Tibial artery (tissue), 4 donors: ENCODE results near the gene MSH2.

Source experiments
- DNase-seq, 2 donors: peaks; one replicate each; pipeline ENCODE4 v3.0.0-alpha.2; 2019
- H3K27ac ChIP-seq, 2 donors: fragments of 200-600 bp; sonication (generic) in 1 of 2; 1 replicate in 1 of 2; 2 replicates in 1 of 2; pipeline ENCODE4 v1.5.1; 2018 to 2019; ENCODE audit warnings: mild to moderate bottlenecking in 1 of 2
- H3K27me3 ChIP-seq, 2 donors: fragments of 200-600 bp; sonication (generic) in 1 of 2; one replicate each; pipeline versions ENCODE4 v1.5.1 to v1.6.0; 2016 to 2019
- H3K36me3 ChIP-seq, 3 donors: fragments of 200-600 bp; sonication (generic) in 2 of 3; one replicate each; pipeline ENCODE4 v1.5.1; 2016 to 2019; ENCODE audit warnings: mild to moderate bottlenecking in 2 of 3
- H3K4me1 ChIP-seq, 4 donors: fragments of 200-600 bp; sonication (generic) in 2 of 4; 1 replicate in 3 of 4; 2 replicates in 1 of 4; pipeline ENCODE4 v1.5.1; 2016 to 2019
- H3K4me3 ChIP-seq, 2 donors: fragments of 200-600 bp; sonication (generic) in 1 of 2; 1 replicate in 1 of 2; 2 replicates in 1 of 2; pipeline ENCODE4 v1.5.1; 2018 to 2019; ENCODE audit warnings: mild to moderate bottlenecking in 2 of 2
- H3K9me3 ChIP-seq, 3 donors: fragments of 200-600 bp; sonication (generic) in 1 of 3; one replicate each; pipeline ENCODE4 v1.5.1; 2016 to 2019
- CTCF ChIP-seq, 2 experiments: fragments of 200-600 bp in 1 of 2; fragments of 450-650 bp in 1 of 2; IDR thresholded peaks; one replicate each; pipeline ENCODE4 v1.5.1; 2017 to 2019; ENCODE audit warnings: antibody characterized with exemption in 2 of 2, mild to moderate bottlenecking in 1 of 2, moderate library complexity in 1 of 2
- intact Hi-C: fragments of 100-400 bp; cut with DNase I; formaldehyde crosslinking; loops from one replicate; pipeline ENCODE4 v1.15.0; 2023; ENCODE audit warnings: low total_unique reads

Gene MSH2

DNA sequence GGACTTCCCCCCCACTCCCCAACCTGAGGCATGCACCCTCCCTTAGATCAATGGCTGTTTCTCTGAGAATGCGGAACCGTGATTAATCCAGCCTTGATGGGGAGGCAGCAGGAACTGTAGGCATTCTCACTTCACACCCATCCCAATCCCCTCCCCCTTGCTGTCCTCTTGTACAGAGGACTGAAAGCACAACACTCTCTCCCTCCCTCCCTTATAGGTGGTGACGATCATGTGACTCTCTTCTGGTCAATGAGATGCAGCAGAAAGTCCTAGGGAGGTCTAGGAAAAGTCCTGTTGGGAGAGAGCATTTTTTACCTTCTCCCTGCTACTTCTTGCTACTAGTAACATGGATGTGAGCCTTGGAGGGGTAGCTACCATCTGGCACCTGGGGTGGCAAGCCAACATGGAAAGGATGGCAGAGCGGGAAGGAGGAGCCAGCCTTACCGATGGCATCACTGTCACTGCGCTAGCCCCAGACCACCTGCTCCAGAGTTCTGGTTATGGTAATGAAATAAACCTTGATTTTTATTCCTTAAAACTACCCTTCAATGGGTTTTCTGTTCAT, 106.9 kb downstream of the MSH2 start:
- intact Hi-C loops, result no loop called here
- Histone ChIP-seq H3K4me1 (no peaks in the 10 kb centered on the region), H3K36me3 (no peaks in the 10 kb centered on the region), H3K9me3 (peaks cover 0 to 7% (median 0%) of the 10 kb centered on the region in 3 donors), H3K27me3 (peaks cover 0 to 2% of the 10 kb centered on the region in 2 donors), H3K27ac (no peak overlapping the region), H3K4me3 (no peak overlapping the region)
- no peak for TF ChIP-seq CTCF (IDR thresholded peaks at IDR 0.05)
- no peak for DNase-seq

GRCh38 chr2:47510745-47511144, 107.8 kb downstream of the MSH2 start:
- Histone ChIP-seq H3K36me3 (no peaks in the 10 kb centered on the region), H3K9me3 (no peaks in the 10 kb centered on the region), H3K4me1 (no peaks in the 10 kb centered on the region), H3K27ac (no peak overlapping the region), H3K4me3 (no peak overlapping the region), H3K27me3 (peaks cover 0 to 2% of the 10 kb centered on the region in 2 donors)
- intact Hi-C loops, result no loop called here
- TF ChIP-seq CTCF (IDR thresholded peaks at IDR 0.05), result no peak
- DNase-seq, result no peak

DNA sequence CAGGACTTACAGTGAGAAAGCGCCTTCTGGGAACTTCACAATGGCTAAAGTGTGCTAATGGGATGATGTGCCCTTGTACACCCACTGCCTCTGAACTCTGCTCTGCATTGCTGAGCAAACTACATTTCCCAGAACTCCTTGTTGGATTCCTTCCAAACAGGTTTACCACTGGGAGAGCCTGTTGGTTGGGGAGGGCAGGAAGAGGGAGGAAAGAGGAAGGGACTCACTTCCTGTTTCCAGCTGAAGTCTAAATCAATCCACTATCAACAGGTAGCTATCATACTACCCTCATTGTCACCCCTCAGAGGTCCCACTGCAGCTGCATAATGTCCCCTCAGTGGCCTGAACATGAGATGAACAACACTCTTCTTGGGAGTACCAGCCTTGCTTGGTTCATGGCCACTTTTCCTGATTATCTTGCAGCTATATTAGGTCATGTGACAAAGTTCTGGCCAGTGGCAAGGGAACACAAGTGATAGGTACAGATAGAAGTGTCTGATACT, 109.7 kb downstream of the MSH2 start:
- H3K4me3 ChIP-seq, result no peak overlapping the region
- no peaks in the 10 kb centered on the region for H3K4me1 ChIP-seq
- no peak for DNase-seq
- no peaks in the 10 kb centered on the region for H3K27me3 ChIP-seq
- no peak for TF ChIP-seq CTCF (IDR thresholded peaks at IDR 0.05)
- no peaks in the 10 kb centered on the region for H3K9me3 ChIP-seq
- intact Hi-C loops, result no loop called here
- H3K27ac ChIP-seq, result no peak overlapping the region
- no peaks in the 10 kb centered on the region for H3K36me3 ChIP-seq

GRCh38 chr2:47513981-47514520, 111.1 kb downstream of the MSH2 start:
- no peak overlapping the region for H3K27ac ChIP-seq

GRCh38 chr2:47516360-47517104, 113.6 kb downstream of the MSH2 start:
- Histone ChIP-seq H3K4me1 (peaks cover 0 to 14% (median 11%) of the 10 kb centered on the region in 4 donors), H3K27me3 (peaks cover 0 to 17% of the 10 kb centered on the region in 2 donors), H3K9me3 (no peaks in the 10 kb centered on the region), H3K36me3 (no peaks in the 10 kb centered on the region), H3K27ac (no peak overlapping the region), H3K4me3 (no peak overlapping the region)
- TF ChIP-seq CTCF (IDR thresholded peaks at IDR 0.05), result no peak
- DNase-seq, result no peak
- intact Hi-C loops, result no loop called here

More at GRCh38 chr2:47513981-47514520, 111.1 kb downstream of the MSH2 start:
- H3K27me3 ChIP-seq, result no peaks in the 10 kb centered on the region
- no peaks in the 10 kb centered on the region for H3K9me3 ChIP-seq
- intact Hi-C loops, result no loop called here
- TF ChIP-seq CTCF (IDR thresholded peaks at IDR 0.05), result no peak
- no peaks in the 10 kb centered on the region for H3K4me1 ChIP-seq
- no peaks in the 10 kb centered on the region for H3K36me3 ChIP-seq
- no peak for DNase-seq
- H3K4me3 ChIP-seq, result no peak overlapping the region
